Neural crest cell (in vitro differentiated cells): ENCODE measurements around the gene MRPL34. TPM values are rescaled to one million over a fixed set of nuclear protein-coding genes. Genes with fewer than 3 reads are reported as not detected.
A peak's percentile ranks its signal among the peaks of the same experiment; 100 is the strongest.

Experiments used
- DNase-seq: peaks from one replicate; pipeline ENCODE4 v3.0.0; 2021; ENCODE audit warnings: low read depth, mixed read lengths, low spot score
- H3K27ac Mint-ChIP-seq: one replicate; pipeline ENCODE4 v1.8.0; 2021; ENCODE audit warnings: mild to moderate bottlenecking, mixed read lengths; ENCODE audit not compliant: unreplicated experiment
- H3K27me3 Mint-ChIP-seq: 2 replicates; pipeline ENCODE4 v1.8.0; 2021; ENCODE audit warnings: low read depth, mild to moderate bottlenecking, mixed read lengths
- H3K36me3 Mint-ChIP-seq: 2 replicates; pipeline ENCODE4 v1.8.0; 2021; ENCODE audit warnings: low read depth, mild to moderate bottlenecking, mixed read lengths
- H3K4me1 Mint-ChIP-seq: 2 replicates; pipeline ENCODE4 v1.8.0; 2021; ENCODE audit warnings: mixed read lengths
- H3K4me3 Mint-ChIP-seq: one replicate; pipeline ENCODE4 v1.8.0; 2021; ENCODE audit warnings: mild to moderate bottlenecking, mixed read lengths
- H3K9me3 Mint-ChIP-seq: 2 replicates; pipeline ENCODE4 v1.8.0; 2021; ENCODE audit warnings: mixed read lengths
- CTCF ChIP-seq: fragments of 200-600 bp; sonication (generic); conservative IDR thresholded peaks from 2 replicates; pipeline ENCODE4 v1.5.0; 2021; ENCODE audit warnings: antibody characterized with exemption, mild to moderate bottlenecking
- total RNA-seq: library from RNA; stranded (reverse); gene quantifications from 2 replicates; pipeline ENCODE4 v1.2.1, GENCODE V29; 2021

MRPL34 gene
- total RNA-seq, 1 donor from 2014 or later = 74.2 TPM

DNA sequence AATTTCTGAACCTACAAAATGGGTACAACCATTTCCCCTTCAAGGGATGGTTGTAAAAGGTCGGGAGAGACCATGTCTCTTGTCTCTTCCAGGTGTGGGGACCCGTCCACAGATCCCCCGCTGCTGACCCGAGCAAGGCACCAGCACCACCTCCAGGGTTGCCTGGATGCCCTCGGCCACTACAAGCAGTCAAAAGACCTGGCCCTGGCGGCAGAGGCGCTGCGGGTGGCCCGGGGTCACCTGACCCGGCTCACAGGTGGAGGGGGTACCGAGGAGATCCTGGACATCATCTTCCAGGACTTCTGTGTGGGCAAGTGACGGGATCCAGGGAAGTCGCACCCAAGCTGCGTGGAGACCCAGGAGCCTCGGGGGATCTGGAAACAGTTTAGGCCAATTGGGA, 35.7 kb downstream of the MRPL34 start:
- DNase-seq = no peak
- H3K4me1 Mint-ChIP-seq = peaks cover 10% of the 10 kb centered on the region
- peak overlapping the region; percentile 44 for H3K4me3 Mint-ChIP-seq
- no peaks in the 10 kb centered on the region for H3K9me3 Mint-ChIP-seq
- H3K27ac Mint-ChIP-seq = no peak overlapping the region
- no peaks in the 10 kb centered on the region for H3K36me3 Mint-ChIP-seq
- no peaks in the 10 kb centered on the region for H3K27me3 Mint-ChIP-seq
- no peak for TF ChIP-seq CTCF

GRCh38 chr19:17341845-17342244, 36.2 kb downstream of the MRPL34 start:
- no peaks in the 10 kb centered on the region for H3K9me3 Mint-ChIP-seq
- H3K27me3 Mint-ChIP-seq = no peaks in the 10 kb centered on the region
- DNase-seq = no peak
- TF ChIP-seq CTCF = no peak
- H3K4me1 Mint-ChIP-seq = peaks cover 11% of the 10 kb centered on the region
- no peaks in the 10 kb centered on the region for H3K36me3 Mint-ChIP-seq
- H3K27ac Mint-ChIP-seq = no peak overlapping the region
- peak overlapping the region; percentile 44 for H3K4me3 Mint-ChIP-seq

GRCh38 chr19:17346109-17346671, 40.5 kb downstream of the MRPL34 start:
- no peak overlapping the region for H3K27ac Mint-ChIP-seq

GRCh38 chr19:17347361-17347760, 41.7 kb downstream of the MRPL34 start:
- H3K36me3 Mint-ChIP-seq = no peaks in the 10 kb centered on the region
- no peaks in the 10 kb centered on the region for H3K9me3 Mint-ChIP-seq
- DNase-seq = no peak
- H3K27ac Mint-ChIP-seq = no peak overlapping the region
- no peak for TF ChIP-seq CTCF
- no peak overlapping the region for H3K4me3 Mint-ChIP-seq
- H3K4me1 Mint-ChIP-seq = peaks cover 20% of the 10 kb centered on the region
- H3K27me3 Mint-ChIP-seq = no peaks in the 10 kb centered on the region

More at GRCh38 chr19:17346109-17346671, 40.5 kb downstream of the MRPL34 start:
- H3K27me3 Mint-ChIP-seq = no peaks in the 10 kb centered on the region
- peak; percentile 97 for TF ChIP-seq CTCF
- peak; percentile 90 for DNase-seq
- no peaks in the 10 kb centered on the region for H3K36me3 Mint-ChIP-seq
- H3K9me3 Mint-ChIP-seq = no peaks in the 10 kb centered on the region
- H3K4me3 Mint-ChIP-seq = peak overlapping the region; percentile 69
- H3K4me1 Mint-ChIP-seq = peaks cover 20% of the 10 kb centered on the region

DNA sequence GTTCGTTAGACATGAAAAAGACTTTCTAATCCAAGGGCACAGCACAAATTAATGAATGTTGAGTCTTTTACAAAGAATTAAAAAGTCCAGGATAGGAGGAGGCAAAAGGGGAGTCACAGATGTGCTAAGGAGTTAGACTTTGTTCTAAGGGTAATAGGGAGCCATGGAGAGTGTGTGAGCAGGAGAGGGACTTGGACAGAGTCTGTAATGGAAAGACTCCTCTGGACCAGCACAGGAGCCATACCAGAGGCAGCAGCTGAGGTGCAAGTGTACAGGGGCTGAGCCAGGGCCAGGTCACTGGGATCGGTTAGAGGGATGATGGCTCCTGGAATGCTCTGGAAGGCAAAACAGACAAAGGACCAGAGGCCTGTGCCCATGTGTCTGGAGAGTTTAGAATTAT, 42.2 kb downstream of the MRPL34 start:
- Mint-ChIP-seq H3K27me3 (no peaks in the 10 kb centered on the region), H3K9me3 (no peaks in the 10 kb centered on the region), H3K36me3 (no peaks in the 10 kb centered on the region), H3K4me1 (peaks cover 23% of the 10 kb centered on the region), H3K27ac (peak overlapping the region; percentile 52), H3K4me3 (no peak overlapping the region)
- no peak for TF ChIP-seq CTCF
- DNase-seq = no peak
